B cell (primary cell): Measurements from ENCODE around the gene ENOX1. TPM values are rescaled to one million over a fixed set of nuclear protein-coding genes. Genes with fewer than 3 reads are reported as not detected.

Experiments used
- ATAC-seq: fragments of 200-7000 bp; cut with Tn5 transposase; one replicate; pipeline ENCODE4 v1.10.0; 2021; ENCODE audit warnings: low read depth, mild to moderate bottlenecking, moderate number of reproducible peaks, moderate library complexity
- CTCF ChIA-PET: fragments of 350-600 bp; sonication (Branson Sonifier 250); formaldehyde crosslinking; loops from one replicate; lab custom pipeline; 2021; ENCODE audit warnings: antibody characterized with exemption, inconsistent platforms; lab: Charles Lee
- POLR2A ChIA-PET: fragments of 350-600 bp; sonication (Branson Sonifier 250); formaldehyde crosslinking; loops from one replicate; lab custom pipeline; 2021; ENCODE audit warnings: antibody characterized with exemption; lab: Charles Lee
- DNase-seq: peaks from one replicate; pipeline ENCODE4 v3.0.0; 2013
- H2AFZ ChIP-seq: 2 replicates; pipeline ENCODE4 v1.6.1; 2012; ENCODE audit warnings: mild to moderate bottlenecking, low read depth, low read length; ENCODE audit not compliant: insufficient read depth, poor library complexity, severe bottlenecking
- H3K27ac ChIP-seq, 2 donors: 1 replicate in 1 of 2; 2 replicates in 1 of 2; pipeline ENCODE4 v1.5.1; 2012 to 2013; ENCODE audit warnings: low read length in 2 of 2, mild to moderate bottlenecking in 2 of 2, moderate library complexity in 1 of 2
- H3K27me3 ChIP-seq, 4 experiments: fragments of 200-600 bp in 1 of 4; sonication (generic) in 1 of 4; replicated peaks in 1 of 4; 1 replicate in 2 of 4; 2 replicates in 2 of 4; pipeline versions ENCODE4 v1.6.1 to v1.7.0; 2013 to 2016; ENCODE audit warnings: low read length in 3 of 4, mild to moderate bottlenecking in 2 of 4, mixed read lengths in 1 of 4, moderate library complexity in 1 of 4; ENCODE audit not compliant: insufficient read depth in 4 of 4, control insufficient read depth in 3 of 4; ENCODE audit errors: control extremely low read depth in 1 of 4
- H3K36me3 ChIP-seq, 2 experiments: replicated peaks in 1 of 2; 1 replicate in 1 of 2; 2 replicates in 1 of 2; pipeline versions ENCODE4 v1.6.1 to v1.7.1; 2013; ENCODE audit warnings: low read length in 1 of 2; ENCODE audit not compliant: insufficient read depth in 2 of 2, control insufficient read depth in 1 of 2; ENCODE audit errors: control extremely low read depth in 1 of 2, extremely low read depth in 1 of 2
- H3K4me1 ChIP-seq, 2 donors: fragments of 200-600 bp in 1 of 2; sonication (generic) in 1 of 2; 1 replicate in 1 of 2; 2 replicates in 1 of 2; pipeline versions ENCODE4 v1.5.1 to v1.6.1; 2013 to 2017; ENCODE audit warnings: low read length in 2 of 2; ENCODE audit not compliant: control insufficient read depth in 2 of 2, insufficient read depth in 2 of 2
- H3K4me2 ChIP-seq: replicated peaks from 2 replicates; pipeline ENCODE3; 2012; ENCODE audit warnings: mild to moderate bottlenecking, low read depth, low read length; ENCODE audit not compliant: poor library complexity, severe bottlenecking
- H3K4me3 ChIP-seq, 5 experiments: fragments of 200-600 bp in 1 of 5; sonication (generic) in 1 of 5; 1 replicate in 3 of 5; 2 replicates in 2 of 5; pipeline versions ENCODE4 v1.5.1 to v1.7.0; 2011 to 2016; ENCODE audit warnings: low read length in 4 of 5, mild to moderate bottlenecking in 4 of 5, low read depth in 2 of 5, control low read depth in 1 of 5, moderate library complexity in 1 of 5; ENCODE audit not compliant: insufficient read depth in 1 of 5; ENCODE audit errors: control extremely low read depth in 1 of 5, extremely low read depth in 1 of 5
- H3K79me2 ChIP-seq: fragments of 200-600 bp; sonication (generic); one replicate; pipeline ENCODE4 v1.6.0; 2016; ENCODE audit warnings: low read length; ENCODE audit not compliant: control insufficient read depth, insufficient read depth
- H3K9ac ChIP-seq: fragments of 200-600 bp; sonication (generic); 2 replicates; pipeline ENCODE4 v1.6.1; 2017; ENCODE audit warnings: mild to moderate bottlenecking, low read length, moderate library complexity
- H3K9me3 ChIP-seq, 3 donors: one replicate each; pipeline versions ENCODE4 v1.6.1 to v1.7.1; 2013; ENCODE audit warnings: low read length in 2 of 3; ENCODE audit not compliant: control insufficient read depth in 2 of 3, insufficient read depth in 1 of 3; ENCODE audit errors: control extremely low read depth in 1 of 3
- H4K20me1 ChIP-seq: 2 replicates; pipeline ENCODE4 v1.6.0; 2012; ENCODE audit warnings: mild to moderate bottlenecking, low read length; ENCODE audit not compliant: insufficient read depth, control insufficient read depth, poor library complexity, severe bottlenecking
- H3K27ac Mint-ChIP-seq: one replicate; pipeline ENCODE4 v1.8.0; 2021; ENCODE audit warnings: mixed read lengths
- H3K27me3 Mint-ChIP-seq: one replicate; pipeline ENCODE4 v1.8.0; 2021; ENCODE audit warnings: mixed read lengths
- H3K4me1 Mint-ChIP-seq: one replicate; pipeline ENCODE4 v1.8.0; 2021; ENCODE audit warnings: mixed read lengths
- H3K4me3 Mint-ChIP-seq: one replicate; pipeline ENCODE4 v1.8.0; 2021; ENCODE audit warnings: mixed read lengths
- H3K9me3 Mint-ChIP-seq: one replicate; pipeline ENCODE4 v1.8.0; 2022; ENCODE audit warnings: mixed read lengths; ENCODE audit not compliant: insufficient read depth
- EZH2 ChIP-seq: IDR thresholded peaks from 2 replicates; pipeline ENCODE4 v1.6.1; 2012; ENCODE audit warnings: borderline replicate concordance, low read depth, mild to moderate bottlenecking, moderate library complexity, low read length; ENCODE audit not compliant: insufficient read depth, poor library complexity, severe bottlenecking
- WGBS: methylation state at CpG from one replicate; pipeline ENCODE4 v1.1.5; 2013; ENCODE audit warnings: missing lambda C conversion rate; ENCODE audit not compliant: insufficient coverage; 5-methylcytosine and 5-hydroxymethylcytosine counted together
- intact Hi-C: fragments of 100-400 bp; cut with micrococcal nuclease; formaldehyde crosslinking; loops from one replicate; pipeline ENCODE4 v1.10.0; 2022
- polyA plus RNA-seq: library from polyadenylated mRNA; depleted of rRNA; stranded (reverse); fragments of >200 nt; gene quantifications from 2 replicates; pipeline ENCODE4 v1.2.3, GENCODE V29; 2012
- total RNA-seq, 2 donors: library from RNA; stranded (reverse); fragments of 120-200 nt in 1 of 2; gene quantifications; 1 replicate in 1 of 2; 2 replicates in 1 of 2; pipeline versions ENCODE4 v1.2.3 to v1.2.4, GENCODE V29; 2013 to 2022
- TF ChIP-seq, protein P1 (sequence below): fragments of 200-600 bp; IDR thresholded peaks from one replicate; pipeline ENCODE4 v1.8.0; 2022; ENCODE audit warnings: antibody characterized with exemption, mild to moderate bottlenecking

ENOX1 gene
- total and polyA plus RNA-seq, 2 donors (not counting 1 experiment from before 2014, with no cell fraction given): not detected

GRCh38 chr13:43441899-43442499, 344.8 kb downstream of the ENOX1 start:
- no peaks in the 10 kb centered on the region for H4K20me1 ChIP-seq
- DNase-seq (no peak), ATAC-seq (no peak)
- H3K9me3 Mint-ChIP-seq: no peaks in the 10 kb centered on the region
- intact Hi-C loops: no loop called here
- H3K27ac Mint-ChIP-seq: no peak overlapping the region
- no peaks in the 10 kb centered on the region for H3K9me3 ChIP-seq
- no peak overlapping the region for H3K4me3 Mint-ChIP-seq
- H3K27me3 Mint-ChIP-seq: peaks cover 11% of the 10 kb centered on the region
- no peak overlapping the region for H3K9ac ChIP-seq
- POLR2A ChIA-PET: no interaction called here
- H3K27ac ChIP-seq: no peak overlapping the region
- H3K4me2 ChIP-seq: no peak overlapping the region
- WGBS: 95% methylated on average over 4 of the region's 8 CpGs
- no peaks in the 10 kb centered on the region for H3K4me1 Mint-ChIP-seq
- no peaks in the 10 kb centered on the region for H3K4me1 ChIP-seq
- CTCF ChIA-PET: no interaction called here
- no peak overlapping the region for H2AFZ ChIP-seq
- H3K36me3 ChIP-seq: no peaks in the 10 kb centered on the region
- H3K27me3 ChIP-seq: no peaks in the 10 kb centered on the region
- no peak for TF ChIP-seq EZH2
- TF ChIP-seq, protein P1, sequence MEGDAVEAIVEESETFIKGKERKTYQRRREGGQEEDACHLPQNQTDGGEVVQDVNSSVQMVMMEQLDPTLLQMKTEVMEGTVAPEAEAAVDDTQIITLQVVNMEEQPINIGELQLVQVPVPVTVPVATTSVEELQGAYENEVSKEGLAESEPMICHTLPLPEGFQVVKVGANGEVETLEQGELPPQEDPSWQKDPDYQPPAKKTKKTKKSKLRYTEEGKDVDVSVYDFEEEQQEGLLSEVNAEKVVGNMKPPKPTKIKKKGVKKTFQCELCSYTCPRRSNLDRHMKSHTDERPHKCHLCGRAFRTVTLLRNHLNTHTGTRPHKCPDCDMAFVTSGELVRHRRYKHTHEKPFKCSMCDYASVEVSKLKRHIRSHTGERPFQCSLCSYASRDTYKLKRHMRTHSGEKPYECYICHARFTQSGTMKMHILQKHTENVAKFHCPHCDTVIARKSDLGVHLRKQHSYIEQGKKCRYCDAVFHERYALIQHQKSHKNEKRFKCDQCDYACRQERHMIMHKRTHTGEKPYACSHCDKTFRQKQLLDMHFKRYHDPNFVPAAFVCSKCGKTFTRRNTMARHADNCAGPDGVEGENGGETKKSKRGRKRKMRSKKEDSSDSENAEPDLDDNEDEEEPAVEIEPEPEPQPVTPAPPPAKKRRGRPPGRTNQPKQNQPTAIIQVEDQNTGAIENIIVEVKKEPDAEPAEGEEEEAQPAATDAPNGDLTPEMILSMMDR: no peak
- H3K79me2 ChIP-seq: no peaks in the 10 kb centered on the region
- no peak overlapping the region for H3K4me3 ChIP-seq

DNA sequence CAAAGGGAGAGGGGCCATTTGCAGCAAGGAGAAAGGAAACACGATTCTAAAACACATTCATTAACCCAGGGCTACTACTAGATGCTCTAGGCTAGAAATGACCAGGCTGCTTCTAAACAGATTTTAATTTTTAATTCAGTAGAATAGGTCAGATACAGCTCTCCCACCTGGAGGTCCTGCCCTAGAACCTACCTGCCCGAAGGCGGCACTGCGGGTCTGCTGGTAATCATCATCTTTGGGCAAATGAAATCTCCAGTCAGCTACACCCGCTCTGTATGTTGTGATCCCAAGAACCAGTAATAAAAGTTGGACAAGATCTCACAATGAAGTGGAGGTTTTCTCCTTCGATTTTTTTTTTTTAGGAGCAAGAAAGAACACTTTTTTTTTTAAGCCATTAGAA, 345.3 kb downstream of the ENOX1 start:
- no peaks in the 10 kb centered on the region for H3K36me3 ChIP-seq
- H3K9ac ChIP-seq: no peak overlapping the region
- intact Hi-C loops: no loop called here
- H3K4me1 Mint-ChIP-seq: no peaks in the 10 kb centered on the region
- no peaks in the 10 kb centered on the region for H3K9me3 Mint-ChIP-seq
- no peak overlapping the region for H3K27ac Mint-ChIP-seq
- WGBS: 100% methylated on average over 2 of the region's 6 CpGs
- H3K27ac ChIP-seq: no peak overlapping the region
- DNase-seq: no peak
- no peak overlapping the region for H3K4me2 ChIP-seq
- ChIA-PET CTCF (no interaction called here), POLR2A (no interaction called here)
- H3K27me3 Mint-ChIP-seq: peaks cover 10% of the 10 kb centered on the region
- no peak for ATAC-seq
- no peak overlapping the region for H3K4me3 Mint-ChIP-seq
- no peaks in the 10 kb centered on the region for H3K79me2 ChIP-seq
- H3K4me3 ChIP-seq: no peak overlapping the region
- H4K20me1 ChIP-seq: no peaks in the 10 kb centered on the region
- no peaks in the 10 kb centered on the region for H3K9me3 ChIP-seq
- H3K27me3 ChIP-seq: no peaks in the 10 kb centered on the region
- no peak overlapping the region for H2AFZ ChIP-seq
- H3K4me1 ChIP-seq: no peaks in the 10 kb centered on the region
- TF ChIP-seq, protein P1: no peak
- TF ChIP-seq EZH2: no peak
